Panc1 (cell line): ENCODE results near the gene RBFOX1.

Source experiments
- CTCF ChIP-seq: fragments of 450-650 bp; IDR thresholded peaks from 2 replicates; pipeline ENCODE4 v1.5.1; 2017; ENCODE audit warnings: mild to moderate bottlenecking
- POLR2AphosphoS5 ChIP-seq: IDR thresholded peaks from 2 replicates; pipeline ENCODE4 v1.6.1; 2012; ENCODE audit warnings: mild to moderate bottlenecking, low read depth, low read length, moderate library complexity
- REST ChIP-seq, 2 experiments: IDR thresholded peaks; 2 replicates each; pipeline ENCODE4 v1.6.1; 2011 to 2012; ENCODE audit warnings: low read depth in 2 of 2, control low read depth in 1 of 2, low read length in 1 of 2, mild to moderate bottlenecking in 1 of 2, moderate library complexity in 1 of 2; ENCODE audit not compliant: insufficient read depth in 1 of 2

- TF ChIP-seq CTCF (no peak), REST (IDR thresholded peaks at IDR 0.05; ENCODE audit: insufficient read depth in 1 of 2, low read depth in 2 of 2, low read length in 1 of 2) (no peak), POLR2AphosphoS5 (no peak)
Measured at GRCh38 chr16:7487574-7488323, 155.1 kb downstream of the RBFOX1 start.
